ENCODE results near the gene GOLT1A.
"Not testable (repeated sequence)": the region's sequence is repeated elsewhere in the genome, so short reads cannot be mapped to it uniquely, and the experiment has no call there.

GOLT1A gene

DNA sequence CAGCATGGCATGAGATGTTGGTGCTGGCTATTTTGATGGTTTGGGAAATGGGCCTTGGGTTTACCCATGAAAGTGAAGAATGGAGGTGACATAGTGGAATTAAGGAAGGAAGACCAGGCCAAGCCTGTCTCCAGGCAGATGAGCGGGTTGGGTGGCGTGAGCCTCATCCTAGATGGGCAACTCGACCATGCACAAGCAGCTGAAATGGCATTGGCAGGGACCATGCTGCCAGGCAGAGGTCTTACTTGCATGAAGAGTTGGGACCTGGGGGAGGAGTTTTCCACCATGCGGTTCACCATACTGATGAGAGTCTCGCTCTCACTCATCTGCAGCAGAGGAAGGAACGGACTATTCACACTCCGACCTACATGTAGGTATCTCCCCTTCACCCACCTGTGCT lies 37.5 kb upstream of the GOLT1A start:
- no peak for DNase-seq
- intact Hi-C loops (cut with DNase I), result no loop called here

DNA sequence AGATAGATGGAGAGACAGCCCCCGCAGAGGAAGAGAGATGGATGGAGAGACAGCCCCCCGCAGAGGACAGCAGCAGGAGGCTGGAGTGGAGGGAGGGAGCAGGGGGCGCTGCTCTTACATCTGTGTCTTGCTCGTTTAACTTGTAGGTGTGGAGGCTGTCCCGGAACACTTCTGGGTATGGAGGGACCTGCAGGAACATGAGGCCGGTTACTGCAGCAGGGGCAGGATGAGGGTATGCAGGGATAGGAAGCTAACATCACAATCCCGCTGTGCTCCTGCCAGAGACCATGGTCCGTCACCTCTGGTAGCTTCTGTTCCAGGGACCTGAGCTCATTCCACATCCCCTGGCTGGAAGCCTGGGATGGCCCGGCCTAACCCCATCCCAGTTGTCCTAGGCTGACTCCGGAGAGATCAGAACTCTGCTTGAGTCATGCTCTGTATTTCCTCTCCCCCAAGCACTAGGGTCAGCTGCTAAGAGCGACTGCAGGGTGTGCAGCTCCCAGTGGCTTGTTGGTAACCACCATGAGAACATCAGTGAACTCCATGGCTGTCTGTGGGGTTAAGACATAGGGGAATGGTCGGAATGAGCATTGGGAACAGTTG lies 36.7 kb upstream of the GOLT1A start:
- DNase-seq, result no peak
- intact Hi-C loops (cut with DNase I), result no loop called here

DNA sequence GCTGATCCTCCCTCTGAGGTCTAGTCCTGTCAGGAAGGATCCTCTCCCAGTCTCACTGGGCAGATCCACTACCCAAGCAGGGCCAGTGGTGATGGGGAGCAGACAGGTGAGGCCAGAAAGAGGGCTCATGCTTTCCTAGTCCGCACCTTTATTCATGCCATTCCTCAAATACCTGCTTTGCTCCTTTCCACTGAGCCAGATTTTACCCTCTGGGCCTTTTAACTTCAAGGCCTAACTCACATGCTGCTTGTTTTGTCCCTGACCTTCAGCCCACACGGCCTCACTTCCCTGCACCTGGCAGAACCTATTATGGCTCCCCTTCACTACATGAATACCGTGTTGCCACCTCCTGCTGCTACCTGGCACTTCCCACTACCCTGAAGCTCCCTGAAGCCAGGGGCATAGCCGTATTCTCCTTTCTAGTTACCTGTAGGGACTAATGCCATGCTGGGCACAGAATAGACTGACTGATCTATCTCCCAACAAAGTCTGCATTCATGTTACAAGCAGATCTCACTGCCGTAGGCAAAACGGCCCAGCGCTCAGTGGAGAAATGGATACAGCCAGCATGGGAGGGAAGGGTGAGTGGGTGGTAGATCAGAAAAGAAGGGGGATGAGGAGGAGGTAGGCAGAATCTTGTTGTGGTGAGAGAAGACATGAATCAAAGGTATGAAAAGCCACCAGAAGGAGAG lies 36.1 kb upstream of the GOLT1A start:
- intact Hi-C loops (cut with DNase I), result no loop called here
- peak in 8 of 42 donors; percentile 38 to 82 (median 64) for DNase-seq

DNA sequence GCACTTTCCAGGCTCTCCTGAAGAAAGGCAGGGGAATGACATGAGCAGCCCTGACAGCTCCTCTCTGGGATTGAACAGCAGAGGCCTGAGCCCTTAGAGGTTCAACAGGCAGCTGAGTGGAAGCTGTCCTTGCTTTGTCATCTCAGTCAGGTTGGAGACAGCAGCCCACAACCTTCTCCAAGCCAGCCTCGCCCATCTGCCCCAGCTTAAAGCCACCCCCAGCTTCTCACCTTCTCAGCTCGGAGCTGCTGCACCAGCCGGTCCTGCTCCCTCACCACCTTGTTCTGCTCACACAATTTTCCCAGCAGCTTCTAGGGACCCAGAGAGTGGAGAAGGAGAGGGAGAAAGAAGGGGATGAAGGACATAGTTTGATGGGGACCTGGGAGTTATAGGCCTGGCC lies 35.2 kb upstream of the GOLT1A start:
- intact Hi-C loops (cut with DNase I), result no loop called here

DNA sequence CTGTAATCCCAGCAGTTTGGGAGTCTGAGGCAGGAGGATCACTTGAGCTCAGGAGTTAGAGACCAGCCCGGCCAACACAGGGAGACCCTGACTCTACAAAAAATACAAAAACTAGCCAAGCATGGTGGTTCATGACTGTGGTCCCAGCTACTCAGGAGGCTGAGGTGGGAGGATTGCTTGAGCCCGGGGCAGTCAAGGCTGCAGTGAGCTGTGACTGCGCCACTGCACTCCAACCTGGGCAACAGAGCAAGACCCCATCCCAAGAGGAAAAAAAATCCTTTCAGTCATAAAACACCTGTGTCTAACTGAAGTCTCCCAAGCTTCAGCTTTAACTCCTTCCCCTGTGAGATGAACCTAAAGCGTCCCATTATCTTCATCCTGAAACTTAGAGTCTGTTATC lies 33.1 kb upstream of the GOLT1A start:
- no peak for DNase-seq
- intact Hi-C loops (cut with DNase I), result no loop called here

More for the DNA sequence above, 35.2 kb upstream of the GOLT1A start:
- DNase-seq, result peak in 7 of 42 donors; percentile 28 to 74 (median 56)

DNA sequence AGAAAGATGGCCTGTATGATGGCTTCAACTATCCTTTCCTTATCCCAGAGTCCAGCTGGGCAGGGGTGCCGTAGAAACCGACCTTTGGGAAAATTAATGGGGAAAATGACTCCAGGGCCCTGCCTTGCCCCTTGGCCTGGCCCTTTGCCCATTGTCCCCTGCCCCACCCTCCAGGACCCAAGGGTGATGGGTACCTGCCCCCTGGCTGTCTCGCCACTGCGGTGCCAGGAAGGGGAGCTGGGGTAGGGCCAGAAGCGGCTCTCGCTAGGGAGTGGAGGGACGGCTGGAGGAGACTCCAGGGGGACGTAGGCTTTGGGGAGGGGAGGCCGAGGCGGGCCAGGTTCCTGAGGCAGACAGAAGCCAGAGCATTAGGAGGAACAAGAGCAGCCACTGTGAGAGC lies 29.1 kb upstream of the GOLT1A start:
- peak in 1 of 42 donors; percentile 10 for DNase-seq
- intact Hi-C loops (cut with DNase I), result no loop called here

- no peak for DNase-seq
- intact Hi-C loops (cut with DNase I), result no loop called here
These were observed 28.1 kb upstream of the GOLT1A start for GRCh38 chr1:204241914-204242313.

DNA sequence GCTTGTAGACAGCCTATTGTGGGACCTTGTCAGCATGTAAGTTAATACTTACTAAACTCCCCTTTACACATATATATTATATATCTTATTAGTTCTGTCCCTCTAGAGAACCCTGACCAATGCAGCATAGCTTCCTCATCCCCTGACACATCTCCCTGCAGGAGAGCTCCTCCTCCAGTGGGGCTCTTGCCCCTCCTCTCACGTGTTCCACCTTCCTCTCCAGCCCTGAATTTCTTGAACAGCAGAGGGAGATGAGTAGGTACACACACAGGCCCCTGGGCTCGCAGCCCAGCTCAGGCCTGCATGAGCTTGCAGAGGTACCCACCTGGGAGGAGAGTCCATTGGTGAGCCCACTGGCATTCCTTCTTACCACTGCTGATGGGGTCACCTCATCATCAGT lies 27.3 kb upstream of the GOLT1A start:
- peak in 1 of 42 donors; percentile 15 for DNase-seq
- intact Hi-C loops (cut with DNase I), result no loop called here

- DNase-seq, result no peak
- intact Hi-C loops (cut with DNase I), result no loop called here
These were observed 26.4 kb upstream of the GOLT1A start for GRCh38 chr1:204240233-204240632.

- intact Hi-C loops (cut with DNase I); DNase-seq: not testable (repeated sequence)
These were observed 25.6 kb upstream of the GOLT1A start for GRCh38 chr1:204239401-204239800.

GRCh38 chr1:204238520-204238919 lies 24.7 kb upstream of the GOLT1A start:
- intact Hi-C loops (cut with DNase I), result not testable (repeated sequence)
- DNase-seq, result peak in 1 of 42 donors; percentile 7

GRCh38 chr1:204237515-204237914 lies 23.7 kb upstream of the GOLT1A start:
- intact Hi-C loops (cut with DNase I); DNase-seq: not testable (repeated sequence)

DNA sequence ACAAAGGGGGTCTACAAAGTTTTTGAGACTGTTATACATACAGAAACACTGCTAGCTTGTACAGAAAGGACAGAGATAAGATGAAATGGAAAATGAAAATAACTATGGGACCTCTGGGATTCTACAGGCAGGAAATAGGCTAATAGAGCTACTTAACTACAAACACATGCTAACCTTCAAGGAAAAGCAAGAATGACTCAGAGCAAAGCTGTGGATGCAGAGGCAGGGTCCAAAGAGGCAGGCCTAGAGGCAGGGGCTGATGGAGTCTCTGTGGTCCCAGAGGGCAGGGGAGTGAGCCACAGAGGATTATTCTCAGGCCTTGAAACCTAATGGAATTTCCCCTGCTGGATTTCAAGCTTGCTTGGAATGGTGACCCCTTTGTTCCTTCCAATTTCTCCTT lies 18.7 kb upstream of the GOLT1A start:
- intact Hi-C loops (cut with DNase I), result no loop called here
- no peak for DNase-seq

- intact Hi-C loops (cut with DNase I), result no loop called here
These were observed 16.4 kb upstream of the GOLT1A start for GRCh38 chr1:204230211-204230610.

DNA sequence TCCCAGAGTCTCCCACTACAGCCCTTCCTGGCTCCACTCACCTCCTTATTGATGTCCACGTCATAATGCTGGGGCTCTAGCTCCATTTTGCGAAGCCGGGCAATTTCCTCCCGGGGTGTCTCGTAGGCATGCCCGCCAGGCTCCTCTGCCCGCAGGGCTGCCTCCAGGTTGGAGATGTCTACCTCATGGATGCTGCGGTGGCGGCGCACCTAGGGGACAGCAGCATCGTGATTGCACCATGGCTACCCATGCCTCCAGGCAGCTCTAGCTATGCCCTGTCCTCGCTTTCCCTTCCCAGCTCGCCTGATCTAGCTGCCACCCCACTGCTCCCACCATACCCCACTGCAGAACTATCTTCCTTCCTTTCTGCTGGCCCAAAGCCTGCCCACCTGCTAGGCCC lies 15.1 kb upstream of the GOLT1A start:
- no peak for DNase-seq
- intact Hi-C loops (cut with DNase I), result no loop called here

More at GRCh38 chr1:204230211-204230610, 16.4 kb upstream of the GOLT1A start:
- no peak for DNase-seq

GRCh38 chr1:204227996-204228785 lies 14.4 kb upstream of the GOLT1A start:
- no peak for DNase-seq
- intact Hi-C loops (cut with DNase I), result no loop called here

GRCh38 chr1:204227351-204227750 lies 13.6 kb upstream of the GOLT1A start:
- intact Hi-C loops (cut with DNase I), result no loop called here
- no peak for DNase-seq

DNA sequence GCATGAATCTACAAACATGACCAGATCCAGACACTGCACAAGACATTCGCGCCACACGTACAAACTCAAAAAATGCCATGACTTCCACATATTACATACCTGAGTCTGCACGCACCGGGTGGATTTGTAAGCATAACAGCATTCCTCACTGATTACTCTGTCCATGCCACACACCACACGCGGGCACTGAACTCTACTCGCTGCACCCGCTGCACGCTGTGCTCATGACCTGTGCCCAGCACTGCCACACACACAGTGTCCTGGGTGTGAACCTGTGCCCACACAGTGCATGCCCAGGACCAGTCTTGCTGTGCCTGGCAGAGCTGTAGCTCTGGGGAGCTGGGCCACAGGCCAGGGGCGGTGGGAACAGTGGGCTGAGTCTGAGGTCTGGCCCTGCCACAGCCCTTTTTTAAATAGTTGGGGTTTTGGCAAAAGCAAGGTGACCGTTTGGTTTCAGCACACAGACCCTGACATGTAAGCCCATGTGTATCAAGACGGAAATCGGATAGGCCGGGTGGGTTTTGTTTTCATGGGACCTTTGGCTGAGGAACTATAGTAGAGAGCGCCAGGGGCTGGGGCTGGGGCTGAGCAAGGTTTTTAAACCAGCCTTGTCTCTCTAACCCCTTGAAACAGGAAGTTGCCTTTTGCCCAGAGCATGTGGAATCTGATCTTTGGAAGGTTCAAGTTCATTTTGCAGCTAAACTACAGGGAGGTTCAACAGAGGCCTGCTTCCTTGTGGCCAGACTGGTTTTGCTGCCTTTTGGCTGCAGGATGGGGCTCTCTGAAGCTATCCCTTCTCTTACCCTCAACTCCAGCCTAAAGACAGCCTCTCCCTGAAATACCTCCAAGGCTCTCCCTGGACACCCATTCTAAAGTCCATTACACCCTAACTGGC lies 12.3 kb upstream of the GOLT1A start:
- no peak for DNase-seq
- intact Hi-C loops (cut with DNase I), result no loop called here

DNA sequence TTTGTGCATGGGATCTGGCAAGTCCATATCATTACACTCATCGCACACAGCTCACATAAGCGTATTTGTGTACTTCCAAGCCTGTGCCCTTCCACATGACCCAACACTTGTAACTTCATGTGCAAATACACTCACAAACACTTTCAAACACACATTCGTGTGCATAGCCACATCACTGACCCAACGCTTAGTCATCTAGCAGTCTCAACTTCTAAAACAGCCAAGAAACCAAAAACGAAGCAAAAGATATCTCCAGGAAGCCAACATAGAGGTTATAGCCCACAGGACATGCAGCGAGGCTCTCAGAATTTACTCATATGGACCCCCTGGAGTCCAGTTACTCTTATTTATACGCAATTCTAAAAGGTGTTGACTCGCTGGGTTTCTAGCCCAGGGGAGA lies 10.9 kb upstream of the GOLT1A start:
- intact Hi-C loops (cut with DNase I), result no loop called here

More for the DNA sequence above, 10.9 kb upstream of the GOLT1A start:
- DNase-seq, result no peak

All from head of caudate nucleus (tissue), 42 donors.